Stomach smooth muscle (tissue), 2 donors: ENCODE results near the gene ANKDD1A.

Experiments used
- H3K27ac ChIP-seq: one replicate; pipeline ENCODE4 v1.7.0; 2013; ENCODE audit warnings: mild to moderate bottlenecking, low read length, inconsistent platforms
- H3K27me3 ChIP-seq, 2 donors: one replicate each; pipeline ENCODE4 v1.7.0; 2013; ENCODE audit warnings: low read length in 2 of 2; ENCODE audit not compliant: insufficient read depth in 2 of 2, control insufficient read depth in 1 of 2
- H3K36me3 ChIP-seq, 2 donors: one replicate each; pipeline ENCODE4 v1.7.0; 2013; ENCODE audit warnings: low read length in 2 of 2; ENCODE audit not compliant: control insufficient read depth in 2 of 2, insufficient read depth in 2 of 2
- H3K4me1 ChIP-seq: one replicate; pipeline ENCODE4 v1.7.0; 2013; ENCODE audit warnings: low read length; ENCODE audit not compliant: control insufficient read depth, insufficient read depth
- H3K4me3 ChIP-seq, 2 donors: one replicate each; pipeline ENCODE4 v1.7.0; 2013; ENCODE audit warnings: low read length in 2 of 2
- H3K9ac ChIP-seq, 2 donors: one replicate each; pipeline ENCODE4 v1.7.0; 2013; ENCODE audit warnings: low read length in 2 of 2, mild to moderate bottlenecking in 1 of 2
- H3K9me3 ChIP-seq, 2 donors: one replicate each; pipeline ENCODE4 v1.7.0; 2013; ENCODE audit warnings: low read length in 2 of 2; ENCODE audit not compliant: control insufficient read depth in 2 of 2
- donor health status: healthy.
- donor health status: Pancreatic carcinoma.

The ANKDD1A gene

DNA sequence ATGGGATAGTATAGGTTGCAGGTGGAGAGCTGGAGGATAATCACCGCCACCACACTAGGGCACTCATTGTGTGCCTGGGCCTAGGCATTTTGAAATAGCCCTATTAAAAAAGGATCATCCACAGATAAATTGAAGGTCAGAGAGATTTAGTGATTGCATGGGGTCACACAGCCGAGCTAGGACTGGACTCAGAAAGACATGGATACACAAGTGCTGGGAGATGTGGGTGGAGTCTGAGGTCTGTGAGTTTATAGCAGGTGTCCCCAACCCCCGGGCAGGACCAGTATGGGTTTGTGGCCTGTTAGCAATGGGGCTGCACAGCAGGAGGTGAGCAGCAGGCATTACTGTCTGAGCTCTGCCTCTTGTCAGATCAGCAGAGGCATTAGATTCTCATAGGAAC lies 5.3 kb upstream of the ANKDD1A start:
- H3K27me3 ChIP-seq, result no peaks in the 10 kb centered on the region
- H3K9ac ChIP-seq, result no peak overlapping the region
- H3K27ac ChIP-seq, result no peak overlapping the region
- H3K4me3 ChIP-seq, result no peak overlapping the region
- H3K36me3 ChIP-seq, result no peaks in the 10 kb centered on the region
- no peaks in the 10 kb centered on the region for H3K9me3 ChIP-seq
- H3K4me1 ChIP-seq, result peaks cover 10% of the 10 kb centered on the region

GRCh38 chr15:64907991-64908390 lies 3.7 kb upstream of the ANKDD1A start:
- Histone ChIP-seq H3K4me1 (peaks cover 18% of the 10 kb centered on the region), H3K9ac (no peak overlapping the region), H3K27ac (no peak overlapping the region), H3K9me3 (no peaks in the 10 kb centered on the region), H3K4me3 (no peak overlapping the region), H3K27me3 (no peaks in the 10 kb centered on the region), H3K36me3 (no peaks in the 10 kb centered on the region)

GRCh38 chr15:64909546-64909945 lies 2.2 kb upstream of the ANKDD1A start:
- no peak overlapping the region for H3K9ac ChIP-seq
- H3K36me3 ChIP-seq, result no peaks in the 10 kb centered on the region
- no peaks in the 10 kb centered on the region for H3K9me3 ChIP-seq
- H3K27me3 ChIP-seq, result no peaks in the 10 kb centered on the region
- no peak overlapping the region for H3K27ac ChIP-seq
- no peak overlapping the region for H3K4me3 ChIP-seq
- peaks cover 18% of the 10 kb centered on the region for H3K4me1 ChIP-seq

GRCh38 chr15:64912379-64913325 lies 950 bp downstream of the ANKDD1A start:
- H3K9ac ChIP-seq, result no peak overlapping the region
- no peaks in the 10 kb centered on the region for H3K9me3 ChIP-seq
- H3K27ac ChIP-seq, result no peak overlapping the region
- peaks cover 11% of the 10 kb centered on the region for H3K4me1 ChIP-seq
- peak overlapping the region; percentile 77 to 82 for H3K4me3 ChIP-seq
- no peaks in the 10 kb centered on the region for H3K36me3 ChIP-seq
- no peaks in the 10 kb centered on the region for H3K27me3 ChIP-seq

- H3K9me3 ChIP-seq, result no peaks in the 10 kb centered on the region
- no peak overlapping the region for H3K27ac ChIP-seq
- H3K4me1 ChIP-seq, result peaks cover 11% of the 10 kb centered on the region
Observed at GRCh38 chr15:64915518-64916227, 4.0 kb downstream of the ANKDD1A start.

GRCh38 chr15:64916365-64916764 lies 4.7 kb downstream of the ANKDD1A start:
- Histone ChIP-seq H3K4me1 (peaks cover 9% of the 10 kb centered on the region), H3K27me3 (no peaks in the 10 kb centered on the region), H3K9me3 (no peaks in the 10 kb centered on the region), H3K9ac (no peak overlapping the region), H3K4me3 (no peak overlapping the region), H3K36me3 (no peaks in the 10 kb centered on the region), H3K27ac (no peak overlapping the region)

More at GRCh38 chr15:64915518-64916227, 4.0 kb downstream of the ANKDD1A start:
- H3K36me3 ChIP-seq, result no peaks in the 10 kb centered on the region
- no peak overlapping the region for H3K4me3 ChIP-seq
- H3K9ac ChIP-seq, result no peak overlapping the region
- H3K27me3 ChIP-seq, result no peaks in the 10 kb centered on the region

DNA sequence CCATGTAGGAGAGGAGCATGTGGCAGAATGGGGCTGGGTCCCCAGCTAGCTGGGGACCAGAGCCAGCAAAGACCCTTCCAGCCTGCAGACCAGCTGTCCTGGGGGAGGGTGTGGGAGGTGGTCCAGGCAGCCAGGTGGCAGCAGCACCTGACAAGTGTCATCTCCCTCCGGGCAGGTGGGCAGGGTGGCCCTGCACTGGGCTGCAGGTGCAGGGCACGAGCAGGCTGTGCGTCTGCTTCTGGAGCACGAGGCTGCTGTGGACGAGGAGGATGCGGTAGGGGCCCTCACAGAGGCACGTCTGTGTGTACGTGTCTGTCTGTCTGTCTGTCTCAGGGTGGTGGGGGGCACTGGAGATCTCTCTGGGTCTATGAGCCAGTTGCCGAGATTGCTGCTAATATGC lies 5.5 kb downstream of the ANKDD1A start:
- Histone ChIP-seq H3K4me3 (no peak overlapping the region), H3K9ac (no peak overlapping the region), H3K36me3 (no peaks in the 10 kb centered on the region), H3K9me3 (no peaks in the 10 kb centered on the region), H3K4me1 (peaks cover 3% of the 10 kb centered on the region), H3K27ac (no peak overlapping the region), H3K27me3 (no peaks in the 10 kb centered on the region)

DNA sequence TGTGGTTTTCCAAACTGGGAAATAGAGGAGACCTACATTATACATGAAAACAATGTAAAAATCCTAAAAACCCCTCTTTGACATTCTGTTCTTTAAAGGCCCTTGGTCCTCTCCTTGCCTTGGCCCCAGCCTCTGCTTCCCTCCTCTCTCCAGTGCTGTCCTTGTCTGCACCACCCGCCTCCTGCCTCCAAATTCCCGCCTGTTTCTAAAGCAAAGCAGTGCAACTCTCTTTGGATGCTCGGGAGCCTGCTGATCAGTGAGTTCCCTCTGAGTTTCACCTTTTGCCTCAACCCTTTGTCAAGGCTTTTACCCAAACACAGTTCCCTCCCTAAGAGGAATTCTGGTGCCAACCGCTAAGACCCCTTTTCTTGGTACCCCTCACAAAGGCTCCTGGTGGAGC lies 8.0 kb downstream of the ANKDD1A start:
- no peaks in the 10 kb centered on the region for H3K36me3 ChIP-seq
- no peak overlapping the region for H3K4me3 ChIP-seq
- H3K27ac ChIP-seq, result no peak overlapping the region
- no peaks in the 10 kb centered on the region for H3K27me3 ChIP-seq
- H3K9ac ChIP-seq, result no peak overlapping the region
- no peaks in the 10 kb centered on the region for H3K9me3 ChIP-seq
- H3K4me1 ChIP-seq, result no peaks in the 10 kb centered on the region

DNA sequence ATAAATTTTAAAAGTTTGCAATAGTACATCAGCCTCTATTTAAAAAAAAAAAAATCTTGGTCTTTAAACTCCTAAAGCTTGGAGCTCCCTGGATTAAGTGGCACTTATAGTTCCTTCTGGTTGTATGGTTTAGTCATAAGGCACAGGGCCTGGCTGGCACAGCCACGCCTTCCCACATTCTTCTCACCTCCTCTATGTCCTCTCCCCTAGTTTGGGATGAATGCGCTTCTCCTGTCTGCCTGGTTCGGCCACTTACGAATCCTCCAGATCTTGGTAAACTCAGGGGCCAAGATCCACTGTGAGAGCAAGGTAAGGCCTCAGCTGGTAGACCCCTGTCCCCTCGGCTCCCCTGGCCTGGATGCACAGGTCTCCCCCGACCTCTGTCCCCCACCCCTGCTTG lies 10.0 kb downstream of the ANKDD1A start:
- Histone ChIP-seq H3K4me1 (no peaks in the 10 kb centered on the region), H3K9me3 (no peaks in the 10 kb centered on the region), H3K4me3 (no peak overlapping the region), H3K9ac (no peak overlapping the region), H3K36me3 (peaks cover 0 to 2% of the 10 kb centered on the region in 2 donors), H3K27me3 (no peaks in the 10 kb centered on the region), H3K27ac (no peak overlapping the region)

DNA sequence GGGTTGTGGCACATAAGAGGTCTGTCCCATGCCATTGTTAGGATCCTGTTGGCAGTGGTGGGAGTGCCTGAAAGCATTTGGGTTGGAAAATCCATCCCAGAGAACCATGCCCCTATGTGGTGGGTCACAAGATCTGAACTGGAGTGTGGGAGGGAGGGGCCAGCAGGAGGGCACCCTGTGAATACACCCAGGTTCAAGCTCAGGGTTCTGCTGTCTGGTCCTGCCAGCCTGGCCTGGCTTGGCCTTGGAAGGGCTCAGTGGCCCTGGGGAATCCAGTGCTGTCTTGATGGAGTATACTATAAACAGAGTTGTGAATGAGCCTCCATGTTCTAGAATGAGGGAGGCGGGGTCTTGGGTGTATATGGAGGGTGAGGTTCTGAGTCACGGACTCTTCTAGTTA lies 11.8 kb downstream of the ANKDD1A start:
- Histone ChIP-seq H3K4me1 (no peaks in the 10 kb centered on the region), H3K27me3 (no peaks in the 10 kb centered on the region), H3K36me3 (peaks cover 0 to 2% of the 10 kb centered on the region in 2 donors), H3K9me3 (no peaks in the 10 kb centered on the region), H3K27ac (no peak overlapping the region), H3K9ac (no peak overlapping the region), H3K4me3 (no peak overlapping the region)
